Measurements from ENCODE around the gene KRTAP4-3.
"Not testable (repeated sequence)": the region's sequence is repeated elsewhere in the genome, so short reads cannot be mapped to it uniquely, and the experiment has no call there.

Gene KRTAP4-3

DNA sequence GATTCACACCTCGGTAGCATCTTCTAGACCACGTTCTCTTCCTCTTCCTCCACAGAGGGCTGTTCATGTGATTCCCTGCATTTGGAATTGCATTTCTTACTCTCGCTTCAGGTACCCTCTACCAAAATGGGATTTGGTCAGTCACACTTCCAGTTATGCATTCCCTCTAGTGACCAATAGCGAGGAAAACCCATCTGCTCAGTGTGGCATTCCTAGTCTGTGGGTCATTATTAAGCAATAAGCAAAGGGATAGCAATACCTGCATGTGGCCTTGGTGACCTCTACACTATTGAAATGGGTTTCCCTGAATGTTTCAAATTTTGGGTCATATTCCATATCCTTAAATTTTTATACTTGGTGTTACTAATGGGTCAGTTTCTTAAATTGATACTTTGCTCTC, 18.0 kb downstream of the KRTAP4-3 start:
- DNase-seq (ENCODE audit: insufficient read length, low spot score): no peak
- TF ChIP-seq, protein P1, sequence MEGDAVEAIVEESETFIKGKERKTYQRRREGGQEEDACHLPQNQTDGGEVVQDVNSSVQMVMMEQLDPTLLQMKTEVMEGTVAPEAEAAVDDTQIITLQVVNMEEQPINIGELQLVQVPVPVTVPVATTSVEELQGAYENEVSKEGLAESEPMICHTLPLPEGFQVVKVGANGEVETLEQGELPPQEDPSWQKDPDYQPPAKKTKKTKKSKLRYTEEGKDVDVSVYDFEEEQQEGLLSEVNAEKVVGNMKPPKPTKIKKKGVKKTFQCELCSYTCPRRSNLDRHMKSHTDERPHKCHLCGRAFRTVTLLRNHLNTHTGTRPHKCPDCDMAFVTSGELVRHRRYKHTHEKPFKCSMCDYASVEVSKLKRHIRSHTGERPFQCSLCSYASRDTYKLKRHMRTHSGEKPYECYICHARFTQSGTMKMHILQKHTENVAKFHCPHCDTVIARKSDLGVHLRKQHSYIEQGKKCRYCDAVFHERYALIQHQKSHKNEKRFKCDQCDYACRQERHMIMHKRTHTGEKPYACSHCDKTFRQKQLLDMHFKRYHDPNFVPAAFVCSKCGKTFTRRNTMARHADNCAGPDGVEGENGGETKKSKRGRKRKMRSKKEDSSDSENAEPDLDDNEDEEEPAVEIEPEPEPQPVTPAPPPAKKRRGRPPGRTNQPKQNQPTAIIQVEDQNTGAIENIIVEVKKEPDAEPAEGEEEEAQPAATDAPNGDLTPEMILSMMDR (IDR thresholded peaks at IDR 0.05; ENCODE audit: insufficient read depth, missing control alignments): no peak
- no peak for FAIRE-seq

DNA sequence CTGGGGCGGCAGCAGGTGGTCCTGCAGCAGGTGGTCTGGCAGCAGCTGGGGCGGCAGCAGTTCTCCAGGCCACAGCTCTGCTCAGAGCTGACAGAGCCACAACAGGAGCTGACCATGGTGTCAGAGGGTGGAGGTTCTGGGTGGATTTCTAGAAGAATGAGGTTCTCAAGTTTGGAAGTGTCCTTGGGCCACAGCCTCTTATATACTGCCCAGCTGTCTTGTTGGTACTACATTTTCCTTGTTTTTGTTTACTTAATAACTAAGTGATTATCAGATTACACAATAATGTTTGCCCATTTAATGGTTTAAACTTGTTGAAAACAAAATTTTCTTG, 18.4 kb downstream of the KRTAP4-3 start, which contains the start of gene KRTAP4-5:
Gene KRTAP4-5 (minus strand): TSS at position 174 of the 334 bp plus-strand sequence. CDS start 58 bp downstream, at position 116.
- TF ChIP-seq, protein P1 (IDR thresholded peaks at IDR 0.05; ENCODE audit: insufficient read depth, missing control alignments): no peak
- FAIRE-seq (no peak), DNase-seq (ENCODE audit: insufficient read length, low spot score) (no peak)

GRCh38 chr17:41148971-41149651, 18.9 kb downstream of the KRTAP4-3 start:
- not testable (repeated sequence) for FAIRE-seq; DNase-seq (ENCODE audit: insufficient read length, low spot score)

- FAIRE-seq (no peak), DNase-seq (ENCODE audit: insufficient read length, low spot score) (no peak)
- TF ChIP-seq, protein P1 (IDR thresholded peaks at IDR 0.05; ENCODE audit: insufficient read depth, missing control alignments): no peak
Measured at GRCh38 chr17:41147531-41148204, 20.4 kb downstream of the KRTAP4-3 start.

DNA sequence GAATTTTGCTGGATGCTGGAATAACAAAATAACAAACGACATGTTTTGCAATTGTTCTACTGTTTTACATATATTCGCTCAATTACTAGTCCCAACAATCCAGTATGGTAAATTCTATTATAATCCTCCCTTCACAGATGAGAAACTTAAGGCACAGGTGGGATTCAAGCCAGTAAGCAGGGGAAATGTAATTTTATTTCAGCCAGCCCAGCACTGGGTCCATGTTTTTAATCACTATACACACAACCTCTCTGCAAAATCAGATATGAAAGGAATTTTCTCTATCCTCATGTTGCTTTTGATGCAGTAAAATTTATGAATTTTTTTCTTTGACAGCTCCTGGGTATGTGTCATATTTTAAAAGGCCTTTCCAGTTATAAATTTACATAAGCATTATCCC, 22.8 kb downstream of the KRTAP4-3 start:
- TF ChIP-seq, protein P1 (IDR thresholded peaks at IDR 0.05; ENCODE audit: insufficient read depth, missing control alignments): no peak
- FAIRE-seq: no peak
- no peak for DNase-seq (ENCODE audit: insufficient read length, low spot score)

- TF ChIP-seq, protein P1 (IDR thresholded peaks at IDR 0.05; ENCODE audit: insufficient read depth, missing control alignments): no peak
- no peak for FAIRE-seq
- no peak for DNase-seq (ENCODE audit: insufficient read length, low spot score)
Measured at GRCh38 chr17:41144846-41145245, 23.2 kb downstream of the KRTAP4-3 start.

DNA sequence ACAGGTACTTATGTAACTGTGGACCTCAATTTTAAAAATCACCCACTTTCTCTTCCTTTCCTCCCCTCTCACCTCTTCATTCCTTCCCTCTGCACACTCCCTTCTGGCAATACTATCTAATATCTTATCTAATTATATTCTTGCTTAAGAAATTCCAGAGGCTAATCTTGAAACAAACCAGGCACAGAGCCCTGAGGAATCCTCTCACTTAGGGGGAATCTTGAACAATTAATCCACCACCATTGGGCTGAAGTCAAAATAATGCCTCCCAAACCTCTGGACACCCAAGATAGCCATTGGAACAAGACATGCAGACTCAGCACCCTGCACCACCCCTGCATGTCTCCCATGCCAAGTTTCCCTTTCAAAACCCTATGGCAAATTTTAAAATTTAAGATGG, 26.7 kb downstream of the KRTAP4-3 start:
- FAIRE-seq (no peak), DNase-seq (ENCODE audit: insufficient read length, low spot score) (no peak)
- TF ChIP-seq, protein P1 (IDR thresholded peaks at IDR 0.05; ENCODE audit: insufficient read depth, missing control alignments): no peak
